Hepatocyte (in vitro differentiated cells): Measurements from ENCODE around the gene CGREF1.

Source experiments
- EZH2 ChIP-seq: fragments of 200-600 bp; sonication (generic); IDR thresholded peaks from 2 replicates; pipeline ENCODE4 v1.6.1; 2016; ENCODE audit warnings: antibody characterized with exemption, mild to moderate bottlenecking, borderline replicate concordance
- TF ChIP-seq, protein P1 (sequence below): fragments of 200-600 bp; sonication (generic); IDR thresholded peaks from 2 replicates; pipeline ENCODE4 v1.5.1; 2016; ENCODE audit warnings: antibody characterized with exemption, mild to moderate bottlenecking; ENCODE audit not compliant: poor library complexity

DNA sequence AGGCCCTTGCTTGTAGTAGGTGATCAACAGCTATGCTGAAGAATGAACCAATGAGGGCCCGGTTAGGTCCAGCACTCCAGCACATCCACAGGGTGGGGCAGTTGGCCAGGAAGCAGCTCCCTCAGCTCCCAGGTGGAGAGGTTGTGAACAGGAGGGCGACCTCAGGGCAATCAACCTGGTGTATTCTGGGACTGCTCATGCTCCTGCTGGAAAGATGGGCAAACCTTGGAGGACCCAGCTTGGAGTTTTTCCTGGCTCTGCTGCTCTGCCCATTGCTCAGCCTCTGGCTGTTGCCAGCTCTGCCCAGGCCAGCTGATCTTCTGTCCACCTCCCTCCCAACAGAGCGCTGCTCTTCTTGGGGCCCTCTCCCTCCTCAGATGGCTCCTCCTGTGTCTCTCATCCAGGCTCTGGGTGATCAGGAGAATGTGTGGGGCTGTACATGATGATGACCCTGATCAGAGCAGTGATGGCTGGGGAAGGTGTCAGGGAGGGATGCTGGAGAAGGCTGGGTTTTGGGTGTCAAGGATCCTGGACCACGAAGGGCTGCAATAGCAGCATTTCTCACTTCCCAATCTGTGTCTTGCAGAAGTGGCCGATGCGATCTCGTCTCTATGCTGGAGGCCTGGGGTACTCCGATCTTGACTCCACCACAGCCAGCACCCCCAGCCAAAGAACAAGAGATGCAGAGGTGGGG is 33.3 kb upstream of the CGREF1 start:
- TF ChIP-seq, protein P1, sequence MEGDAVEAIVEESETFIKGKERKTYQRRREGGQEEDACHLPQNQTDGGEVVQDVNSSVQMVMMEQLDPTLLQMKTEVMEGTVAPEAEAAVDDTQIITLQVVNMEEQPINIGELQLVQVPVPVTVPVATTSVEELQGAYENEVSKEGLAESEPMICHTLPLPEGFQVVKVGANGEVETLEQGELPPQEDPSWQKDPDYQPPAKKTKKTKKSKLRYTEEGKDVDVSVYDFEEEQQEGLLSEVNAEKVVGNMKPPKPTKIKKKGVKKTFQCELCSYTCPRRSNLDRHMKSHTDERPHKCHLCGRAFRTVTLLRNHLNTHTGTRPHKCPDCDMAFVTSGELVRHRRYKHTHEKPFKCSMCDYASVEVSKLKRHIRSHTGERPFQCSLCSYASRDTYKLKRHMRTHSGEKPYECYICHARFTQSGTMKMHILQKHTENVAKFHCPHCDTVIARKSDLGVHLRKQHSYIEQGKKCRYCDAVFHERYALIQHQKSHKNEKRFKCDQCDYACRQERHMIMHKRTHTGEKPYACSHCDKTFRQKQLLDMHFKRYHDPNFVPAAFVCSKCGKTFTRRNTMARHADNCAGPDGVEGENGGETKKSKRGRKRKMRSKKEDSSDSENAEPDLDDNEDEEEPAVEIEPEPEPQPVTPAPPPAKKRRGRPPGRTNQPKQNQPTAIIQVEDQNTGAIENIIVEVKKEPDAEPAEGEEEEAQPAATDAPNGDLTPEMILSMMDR = no peak
- TF ChIP-seq EZH2 = no peak
